Stomach (tissue), 4 donors: ENCODE data around the gene YJU2.

Experiments used
- EP300 ChIP-seq: sonication (generic); formaldehyde crosslinking; IDR thresholded peaks from one replicate; pipeline ENCODE4 v1.6.1; 2017; ENCODE audit warnings: antibody characterized with exemption
- POLR2A ChIP-seq, 4 donors: fragments of 450-650 bp; IDR thresholded peaks; one replicate each; pipeline ENCODE4 v1.6.1; 2016; ENCODE audit warnings: antibody characterized with exemption in 4 of 4, control low read depth in 2 of 4, mild to moderate bottlenecking in 1 of 4, moderate library complexity in 1 of 4
- POLR2AphosphoS5 ChIP-seq, 3 donors: sonication (generic); formaldehyde crosslinking; IDR thresholded peaks; one replicate each; pipeline ENCODE4 v1.6.1; 2016; ENCODE audit warnings: antibody characterized with exemption in 3 of 3
- TF ChIP-seq, protein P1 (sequence below), 7 experiments: fragments of 450-650 bp in 4 of 7; fragments of 200-600 bp in 3 of 7; sonication (generic) in 3 of 7; IDR thresholded peaks; one replicate each; pipeline ENCODE4 v1.5.1; 2016 to 2019; ENCODE audit warnings: antibody characterized with exemption in 7 of 7, control low read depth in 2 of 7, mild to moderate bottlenecking in 1 of 7

GRCh38 chr19:4267101-4267900 lies 20.4 kb downstream of the YJU2 start:
- TF ChIP-seq, protein P1, sequence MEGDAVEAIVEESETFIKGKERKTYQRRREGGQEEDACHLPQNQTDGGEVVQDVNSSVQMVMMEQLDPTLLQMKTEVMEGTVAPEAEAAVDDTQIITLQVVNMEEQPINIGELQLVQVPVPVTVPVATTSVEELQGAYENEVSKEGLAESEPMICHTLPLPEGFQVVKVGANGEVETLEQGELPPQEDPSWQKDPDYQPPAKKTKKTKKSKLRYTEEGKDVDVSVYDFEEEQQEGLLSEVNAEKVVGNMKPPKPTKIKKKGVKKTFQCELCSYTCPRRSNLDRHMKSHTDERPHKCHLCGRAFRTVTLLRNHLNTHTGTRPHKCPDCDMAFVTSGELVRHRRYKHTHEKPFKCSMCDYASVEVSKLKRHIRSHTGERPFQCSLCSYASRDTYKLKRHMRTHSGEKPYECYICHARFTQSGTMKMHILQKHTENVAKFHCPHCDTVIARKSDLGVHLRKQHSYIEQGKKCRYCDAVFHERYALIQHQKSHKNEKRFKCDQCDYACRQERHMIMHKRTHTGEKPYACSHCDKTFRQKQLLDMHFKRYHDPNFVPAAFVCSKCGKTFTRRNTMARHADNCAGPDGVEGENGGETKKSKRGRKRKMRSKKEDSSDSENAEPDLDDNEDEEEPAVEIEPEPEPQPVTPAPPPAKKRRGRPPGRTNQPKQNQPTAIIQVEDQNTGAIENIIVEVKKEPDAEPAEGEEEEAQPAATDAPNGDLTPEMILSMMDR (IDR thresholded peaks at IDR 0.05): peak in 5 of 7 experiments; percentile 71 to 81 (median 78)
- TF ChIP-seq EP300: no peak
- no peak for TF ChIP-seq POLR2A (IDR thresholded peaks at IDR 0.05)
- no peak for TF ChIP-seq POLR2AphosphoS5 (IDR thresholded peaks at IDR 0.05)
